Prostate gland (tissue), 2 donors: ENCODE measurements around the gene LDLRAD4. TPM values are rescaled to one million over a fixed set of nuclear protein-coding genes. Genes with fewer than 3 reads are reported as not detected.

ENCODE experiments used
- DNase-seq: peaks from one replicate; pipeline ENCODE4 v3.0.0-alpha.2; 2019; ENCODE audit warnings: low spot score
- H3K27ac ChIP-seq, 2 donors: fragments of 200-600 bp; sonication (generic); 2 replicates each; pipeline ENCODE4 v1.5.1; 2017 to 2019
- H3K27me3 ChIP-seq: fragments of 200-600 bp; sonication (generic); replicated peaks from 2 replicates; pipeline ENCODE4 v1.5.1; 2019; ENCODE audit not compliant: insufficient read depth
- H3K36me3 ChIP-seq, 2 donors: fragments of 200-600 bp; sonication (generic); 1 replicate in 1 of 2; 2 replicates in 1 of 2; pipeline versions ENCODE4 v1.5.1 to v1.8.1; 2017 to 2019
- H3K4me1 ChIP-seq: fragments of 200-600 bp; sonication (generic); replicated peaks from 2 replicates; pipeline ENCODE4 v1.5.1; 2019
- H3K4me3 ChIP-seq, 2 donors: fragments of 200-600 bp; sonication (generic); 2 replicates each; pipeline ENCODE4 v1.5.1; 2017 to 2019
- H3K9me3 ChIP-seq: fragments of 200-600 bp; sonication (generic); 2 replicates; pipeline ENCODE4 v1.5.1; 2017
- CTCF ChIP-seq, 4 experiments: fragments of 200-600 bp in 2 of 4; fragments of 450-650 bp in 2 of 4; sonication (generic) in 2 of 4; IDR thresholded peaks; 1 replicate in 3 of 4; 2 replicates in 1 of 4; pipeline ENCODE4 v1.5.1; 2016 to 2019; ENCODE audit warnings: antibody characterized with exemption in 4 of 4, mild to moderate bottlenecking in 2 of 4, moderate library complexity in 2 of 4
- POLR2A ChIP-seq: fragments of 450-650 bp; IDR thresholded peaks from one replicate; pipeline ENCODE4 v1.6.1; 2016; ENCODE audit warnings: antibody characterized with exemption, mild to moderate bottlenecking
- POLR2AphosphoS5 ChIP-seq: sonication (generic); formaldehyde crosslinking; IDR thresholded peaks from one replicate; pipeline ENCODE4 v1.6.1; 2017; ENCODE audit warnings: antibody characterized with exemption
- WGBS: methylation state at CpG from one replicate; pipeline ENCODE4 v1.1.5; 2018; 5-methylcytosine and 5-hydroxymethylcytosine counted together
- intact Hi-C: fragments of 100-400 bp; cut with DNase I; formaldehyde crosslinking; loops from one replicate; pipeline ENCODE4 v1.14.2; 2022
- total RNA-seq, 2 donors: library from RNA; depleted of rRNA; stranded (reverse); fragments of >200 nt; gene quantifications; one replicate each; pipeline ENCODE4 v1.1.0, GENCODE V29; 2016

Gene LDLRAD4
- total RNA-seq, 2 donors from 2014 or later = 59.9 to 107 TPM

- intact Hi-C loops = no loop called here
- H3K4me3 ChIP-seq = no peak overlapping the region
- no peak for DNase-seq
These were observed 186.9 kb downstream of the LDLRAD4 start for GRCh38 chr18:13405305-13406038.

GRCh38 chr18:13406049-13406615 lies 187.6 kb downstream of the LDLRAD4 start:
- DNase-seq = no peak
- 91% methylated on average over 9 of the region's 9 CpGs for WGBS
- intact Hi-C loops = no loop called here
- Histone ChIP-seq H3K4me1 (no peaks in the 10 kb centered on the region), H3K36me3 (no peaks in the 10 kb centered on the region), H3K9me3 (no peaks in the 10 kb centered on the region), H3K4me3 (no peak overlapping the region), H3K27me3 (no peaks in the 10 kb centered on the region), H3K27ac (no peak overlapping the region)
- no peak for TF ChIP-seq CTCF (IDR thresholded peaks at IDR 0.05)
- no peak for TF ChIP-seq POLR2A
- TF ChIP-seq POLR2AphosphoS5 = no peak

More at GRCh38 chr18:13405305-13406038, 186.9 kb downstream of the LDLRAD4 start:
- Histone ChIP-seq H3K27ac (no peak overlapping the region), H3K4me1 (no peaks in the 10 kb centered on the region), H3K36me3 (no peaks in the 10 kb centered on the region), H3K9me3 (no peaks in the 10 kb centered on the region), H3K27me3 (no peaks in the 10 kb centered on the region)
- 94% methylated on average over 17 of the region's 17 CpGs for whole genome bisulfite sequencing
- no peak for TF ChIP-seq POLR2A
- TF ChIP-seq CTCF (IDR thresholded peaks at IDR 0.05) = no peak
- TF ChIP-seq POLR2AphosphoS5 = no peak

GRCh38 chr18:13406736-13407135 lies 188.2 kb downstream of the LDLRAD4 start:
- WGBS = 86% methylated on average over 11 of the region's 11 CpGs
- no peaks in the 10 kb centered on the region for H3K27me3 ChIP-seq
- intact Hi-C loops = no loop called here
- H3K27ac ChIP-seq = no peak overlapping the region
- no peaks in the 10 kb centered on the region for H3K4me1 ChIP-seq
- no peaks in the 10 kb centered on the region for H3K9me3 ChIP-seq
- DNase-seq = no peak
- no peak overlapping the region for H3K4me3 ChIP-seq
- TF ChIP-seq CTCF (IDR thresholded peaks at IDR 0.05) (no peak), POLR2AphosphoS5 (no peak), POLR2A (no peak)
- H3K36me3 ChIP-seq = no peaks in the 10 kb centered on the region

- H3K9me3 ChIP-seq = no peaks in the 10 kb centered on the region
- intact Hi-C loops = no loop called here
- DNase-seq = no peak
- WGBS = 87% methylated on average over 4 of the region's 4 CpGs
- H3K27ac ChIP-seq = no peak overlapping the region
- H3K36me3 ChIP-seq = no peaks in the 10 kb centered on the region
- H3K4me1 ChIP-seq = no peaks in the 10 kb centered on the region
- H3K27me3 ChIP-seq = no peaks in the 10 kb centered on the region
- no peak overlapping the region for H3K4me3 ChIP-seq
- TF ChIP-seq CTCF (IDR thresholded peaks at IDR 0.05) (no peak), POLR2A (no peak), POLR2AphosphoS5 (no peak)
These were observed 188.9 kb downstream of the LDLRAD4 start for GRCh38 chr18:13407484-13407883.

GRCh38 chr18:13409026-13409425 lies 190.5 kb downstream of the LDLRAD4 start:
- Histone ChIP-seq H3K9me3 (no peaks in the 10 kb centered on the region), H3K4me1 (no peaks in the 10 kb centered on the region), H3K36me3 (no peaks in the 10 kb centered on the region), H3K27me3 (no peaks in the 10 kb centered on the region), H3K27ac (no peak overlapping the region), H3K4me3 (no peak overlapping the region)
- TF ChIP-seq POLR2A (no peak), POLR2AphosphoS5 (no peak), CTCF (IDR thresholded peaks at IDR 0.05) (no peak)
- intact Hi-C loops = no loop called here
- no peak for DNase-seq
- 82% methylated on average over 1 of the region's 1 CpG for WGBS
